HepG2 (cell line): ENCODE data around the gene GRB2. TPM values are rescaled to one million over a fixed set of nuclear protein-coding genes. Genes with fewer than 3 reads are reported as not detected.

Source experiments
- AGO1 ChIP-seq: fragments of 200-400 bp; formaldehyde crosslinking; IDR thresholded peaks from 2 replicates; pipeline ENCODE4 v1.6.1; 2017; ENCODE audit warnings: mild to moderate bottlenecking, low read depth, low read length, moderate library complexity; ENCODE audit not compliant: poor library complexity, severe bottlenecking
- ARNT2 ChIP-seq: sonication (generic); formaldehyde crosslinking; IDR thresholded peaks from 2 replicates; pipeline ENCODE4 v1.8.0; 2022; ENCODE audit warnings: mild to moderate bottlenecking, low read depth, missing genetic modification reagents, moderate library complexity
- CCDC6 ChIP-seq: sonication (generic); formaldehyde crosslinking; IDR thresholded peaks from 2 replicates; pipeline ENCODE4 v1.8.1; 2022; ENCODE audit warnings: mild to moderate bottlenecking, missing genetic modification reagents, moderate library complexity
- MBD4 ChIP-seq: IDR thresholded peaks from 2 replicates; pipeline ENCODE4 v1.6.1; 2012; ENCODE audit warnings: low read length, inconsistent platforms, borderline replicate concordance
- MIER2 ChIP-seq: IDR thresholded peaks from 2 replicates; pipeline ENCODE4 v1.6.1; 2016; ENCODE audit warnings: missing biosample characterization, missing genetic modification reagents
- MTA1 ChIP-seq: sonication (generic); formaldehyde crosslinking; IDR thresholded peaks from 2 replicates; pipeline ENCODE4 v1.4.0; 2020; ENCODE audit warnings: missing genetic modification reagents, mild to moderate bottlenecking, borderline replicate concordance
- REL ChIP-seq: sonication (generic); formaldehyde crosslinking; conservative IDR thresholded peaks from 2 replicates; pipeline ENCODE4 v1.8.0; 2022; ENCODE audit warnings: mild to moderate bottlenecking, missing genetic modification reagents, moderate library complexity
- RFXAP ChIP-seq: sonication (generic); formaldehyde crosslinking; IDR thresholded peaks from 2 replicates; pipeline ENCODE4 v1.4.0; 2020; ENCODE audit warnings: missing genetic modification reagents, borderline replicate concordance
- SALL2 ChIP-seq: sonication (generic); formaldehyde crosslinking; IDR thresholded peaks from 2 replicates; pipeline ENCODE4 v1.8.1; 2023; ENCODE audit warnings: mild to moderate bottlenecking, missing genetic modification reagents, inconsistent platforms
- TAF15 ChIP-seq: fragments of 200-400 bp; formaldehyde crosslinking; IDR thresholded peaks from one replicate; pipeline ENCODE4 v1.6.1; 2018; ENCODE audit warnings: mild to moderate bottlenecking, low read depth, low read length; ENCODE audit not compliant: poor library complexity, severe bottlenecking
- ZNF12 ChIP-seq: sonication (generic); formaldehyde crosslinking; IDR thresholded peaks from 2 replicates; pipeline ENCODE4 v1.5.0; 2020; ENCODE audit warnings: missing genetic modification reagents
- ZNF224 ChIP-seq: sonication (generic); formaldehyde crosslinking; IDR thresholded peaks from 2 replicates; pipeline ENCODE4 v1.5.0; 2020; ENCODE audit warnings: mild to moderate bottlenecking, missing genetic modification reagents
- ZNF33B ChIP-seq: sonication (generic); formaldehyde crosslinking; IDR thresholded peaks from 2 replicates; pipeline ENCODE4 v1.5.1; 2020; ENCODE audit warnings: mild to moderate bottlenecking, missing genetic modification reagents
- ZNF383 ChIP-seq: sonication (generic); formaldehyde crosslinking; IDR thresholded peaks from 2 replicates; pipeline ENCODE4 v1.4.0; 2020; ENCODE audit warnings: missing genetic modification reagents, mild to moderate bottlenecking, borderline replicate concordance
- ZNF562 ChIP-seq: sonication (generic); formaldehyde crosslinking; IDR thresholded peaks from 2 replicates; pipeline ENCODE4 v1.8.0; 2022; ENCODE audit warnings: missing genetic modification reagents, borderline replicate concordance
- ZNF567 ChIP-seq: sonication (generic); formaldehyde crosslinking; IDR thresholded peaks from 2 replicates; pipeline ENCODE4 v1.8.1; 2023; ENCODE audit warnings: mild to moderate bottlenecking, missing genetic modification reagents, borderline replicate concordance
- ZNF616 ChIP-seq: sonication (generic); formaldehyde crosslinking; IDR thresholded peaks from 2 replicates; pipeline ENCODE4 v1.5.0; 2020; ENCODE audit warnings: low read depth, mild to moderate bottlenecking, missing genetic modification reagents
- ZNF746 ChIP-seq: sonication (generic); formaldehyde crosslinking; IDR thresholded peaks from 2 replicates; pipeline ENCODE4 v1.8.0; 2022; ENCODE audit warnings: mild to moderate bottlenecking, missing genetic modification reagents
- polyA plus RNA-seq, 8 experiments: library from polyadenylated mRNA; depleted of rRNA in 3 of 8; stranded (reverse) in 7 of 8; unstranded in 1 of 8; fragments of >200 nt; fragmentation: Illumina TruSeq in 4 of 8; extraction: Trizol in 4 of 8; gene quantifications; 2 replicates each; pipeline versions ENCODE4 v1.2.1 to v1.2.3, GENCODE V29; 2011 to 2016; ENCODE audit warnings: low read depth in 4 of 8, missing spikeins in 1 of 8, mixed read lengths in 1 of 8; ENCODE audit not compliant: insufficient read depth in 1 of 8
- total RNA-seq, 5 experiments: library from RNA; depleted of rRNA; stranded (reverse); fragments of >200 nt; fragmentation: Illumina TruSeq; extraction: Trizol; gene quantifications; 2 replicates each; pipeline ENCODE4 v1.2.3, GENCODE V29; 2016; ENCODE audit warnings: low read depth in 1 of 5
- TF ChIP-seq, protein P1 (sequence below): sonication (generic); formaldehyde crosslinking; IDR thresholded peaks from 2 replicates; pipeline ENCODE4 v1.8.1; 2022; ENCODE audit warnings: mild to moderate bottlenecking, missing genetic modification reagents
- TF ChIP-seq, protein P2 (sequence below): sonication (generic); formaldehyde crosslinking; IDR thresholded peaks from 2 replicates; pipeline ENCODE4 v1.8.0; 2022; ENCODE audit warnings: missing genetic modification reagents, mild to moderate bottlenecking, inconsistent platforms, borderline replicate concordance
- TF ChIP-seq, protein P3 (sequence below): sonication (generic); formaldehyde crosslinking; IDR thresholded peaks from 2 replicates; pipeline ENCODE4 v1.4.0; 2020; ENCODE audit warnings: missing genetic modification reagents, mild to moderate bottlenecking, borderline replicate concordance
- TF ChIP-seq, protein P4 (sequence below): sonication (generic); formaldehyde crosslinking; IDR thresholded peaks from 2 replicates; pipeline ENCODE4 v1.8.1; 2023; ENCODE audit warnings: mild to moderate bottlenecking, missing genetic modification reagents

GRB2 gene
- total and polyA plus RNA-seq, 2 of the 13 experiments (the other 11 are each of a cell fraction or from before 2014, with no cell fraction given) = 84.6 to 92.3 TPM

DNA sequence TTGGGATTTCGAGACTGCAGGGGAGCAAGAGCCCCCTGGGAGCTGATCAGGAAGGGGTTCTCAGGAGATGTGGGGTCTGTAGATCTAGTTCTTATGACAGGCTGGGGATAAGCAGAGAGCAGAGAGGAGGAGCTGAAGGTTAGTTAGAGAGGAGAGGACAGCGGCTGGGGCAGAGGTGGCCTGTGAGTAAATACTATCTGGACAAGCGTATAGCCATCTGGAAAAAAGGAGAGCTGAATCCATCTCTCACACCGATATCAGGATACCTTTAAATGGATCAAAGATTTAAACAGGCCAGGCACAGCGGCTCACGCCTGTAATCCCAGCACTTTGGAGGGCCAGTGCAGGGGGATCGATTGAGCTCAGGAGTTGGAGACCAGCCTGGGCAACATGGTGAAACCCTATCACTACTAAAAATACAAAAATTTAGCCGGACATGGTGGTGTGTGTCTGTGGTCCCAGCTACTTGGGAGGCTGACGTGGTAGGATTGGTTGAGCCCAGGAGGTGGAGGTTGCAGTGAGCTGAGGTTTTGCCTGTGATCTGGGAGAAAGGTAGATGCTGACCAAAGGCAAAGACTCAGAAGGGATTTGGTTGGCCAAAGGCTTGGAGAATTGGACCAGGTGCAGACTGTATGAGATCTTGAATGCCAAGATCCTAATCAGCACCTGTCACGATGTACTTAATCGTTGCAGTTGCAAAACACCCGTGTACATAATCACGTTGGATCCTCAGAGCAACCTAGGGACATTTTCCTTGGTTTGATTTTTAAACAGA is 97.3 kb downstream of the GRB2 start (continued):
- TF ChIP-seq, protein P1, sequence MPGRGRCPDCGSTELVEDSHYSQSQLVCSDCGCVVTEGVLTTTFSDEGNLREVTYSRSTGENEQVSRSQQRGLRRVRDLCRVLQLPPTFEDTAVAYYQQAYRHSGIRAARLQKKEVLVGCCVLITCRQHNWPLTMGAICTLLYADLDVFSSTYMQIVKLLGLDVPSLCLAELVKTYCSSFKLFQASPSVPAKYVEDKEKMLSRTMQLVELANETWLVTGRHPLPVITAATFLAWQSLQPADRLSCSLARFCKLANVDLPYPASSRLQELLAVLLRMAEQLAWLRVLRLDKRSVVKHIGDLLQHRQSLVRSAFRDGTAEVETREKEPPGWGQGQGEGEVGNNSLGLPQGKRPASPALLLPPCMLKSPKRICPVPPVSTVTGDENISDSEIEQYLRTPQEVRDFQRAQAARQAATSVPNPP (CRISPR knock-in tag) = no peak
- TF ChIP-seq ZNF616 (CRISPR knock-in tag) (no peak), ZNF746 (CRISPR knock-in tag) (no peak), MIER2 (CRISPR knock-in tag) (no peak), ZNF567 (CRISPR knock-in tag) (0 out of 2 replicates have a peak, but pooled peaks have one; percentile 60), ARNT2 (0 out of 2 replicates have a peak, but pooled peaks have one; percentile 10), ZNF33B (CRISPR knock-in tag) (no peak), MTA1 (no peak), ZNF12 (CRISPR knock-in tag) (0 out of 2 replicates have a peak, but pooled peaks have one; percentile 12), TAF15 (no peak), SALL2 (CRISPR knock-in tag) (0 out of 2 replicates have a peak, but pooled peaks have one; percentile 35), ZNF562 (CRISPR knock-in tag) (no peak), ZNF224 (0 out of 2 replicates have a peak, but pooled peaks have one; percentile 75), MBD4 (no peak), AGO1 (no peak), ZNF383 (no peak), RFXAP (CRISPR knock-in tag) (peak; percentile 16; the same call in 1 of the 2 replicates), REL (CRISPR knock-in tag) (no peak), CCDC6 (CRISPR knock-in tag) (peak; percentile 9; the same call in 1 of the 2 replicates)
- TF ChIP-seq, protein P2, sequence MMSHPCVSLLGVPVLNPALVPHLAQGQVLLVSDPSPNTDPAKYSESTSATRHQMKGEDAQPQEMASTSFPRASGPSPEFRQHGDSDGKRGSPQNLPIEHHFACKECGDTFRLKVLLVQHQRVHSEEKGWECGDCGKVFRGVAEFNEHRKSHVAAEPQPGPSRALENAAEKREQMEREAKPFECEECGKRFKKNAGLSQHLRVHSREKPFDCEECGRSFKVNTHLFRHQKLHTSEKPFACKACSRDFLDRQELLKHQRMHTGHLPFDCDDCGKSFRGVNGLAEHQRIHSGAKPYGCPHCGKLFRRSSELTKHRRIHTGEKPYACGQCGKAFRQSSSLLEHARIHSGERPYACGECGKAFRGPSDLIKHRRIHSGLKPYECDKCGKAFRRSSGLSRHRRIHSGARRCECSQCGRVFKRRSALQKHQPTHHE = 0 out of 2 replicates have a peak, but pooled peaks have one; percentile 5
- TF ChIP-seq, protein P3, sequence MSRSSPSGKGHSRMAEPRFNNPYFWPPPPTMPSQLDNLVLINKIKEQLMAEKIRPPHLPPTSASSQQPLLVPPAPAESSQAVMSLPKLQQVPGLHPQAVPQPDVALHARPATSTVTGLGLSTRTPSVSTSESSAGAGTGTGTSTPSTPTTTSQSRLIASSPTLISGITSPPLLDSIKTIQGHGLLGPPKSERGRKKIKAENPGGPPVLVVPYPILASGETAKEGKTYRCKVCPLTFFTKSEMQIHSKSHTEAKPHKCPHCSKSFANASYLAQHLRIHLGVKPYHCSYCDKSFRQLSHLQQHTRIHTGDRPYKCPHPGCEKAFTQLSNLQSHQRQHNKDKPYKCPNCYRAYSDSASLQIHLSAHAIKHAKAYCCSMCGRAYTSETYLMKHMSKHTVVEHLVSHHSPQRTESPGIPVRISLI (CRISPR knock-in tag) = no peak
- TF ChIP-seq, protein P4, sequence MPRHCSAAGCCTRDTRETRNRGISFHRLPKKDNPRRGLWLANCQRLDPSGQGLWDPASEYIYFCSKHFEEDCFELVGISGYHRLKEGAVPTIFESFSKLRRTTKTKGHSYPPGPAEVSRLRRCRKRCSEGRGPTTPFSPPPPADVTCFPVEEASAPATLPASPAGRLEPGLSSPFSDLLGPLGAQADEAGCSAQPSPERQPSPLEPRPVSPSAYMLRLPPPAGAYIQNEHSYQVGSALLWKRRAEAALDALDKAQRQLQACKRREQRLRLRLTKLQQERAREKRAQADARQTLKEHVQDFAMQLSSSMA (CRISPR knock-in tag) = no peak
